NAMALWA (cell line): ENCODE data around the gene MAPK7.
A peak's percentile ranks its signal among the peaks of the same experiment; 100 is the strongest.

Experiments
- DNase-seq: peaks from one replicate; pipeline ENCODE4 v3.0.0-alpha.2; 2015; ENCODE audit warnings: low spot score

Gene MAPK7

DNA sequence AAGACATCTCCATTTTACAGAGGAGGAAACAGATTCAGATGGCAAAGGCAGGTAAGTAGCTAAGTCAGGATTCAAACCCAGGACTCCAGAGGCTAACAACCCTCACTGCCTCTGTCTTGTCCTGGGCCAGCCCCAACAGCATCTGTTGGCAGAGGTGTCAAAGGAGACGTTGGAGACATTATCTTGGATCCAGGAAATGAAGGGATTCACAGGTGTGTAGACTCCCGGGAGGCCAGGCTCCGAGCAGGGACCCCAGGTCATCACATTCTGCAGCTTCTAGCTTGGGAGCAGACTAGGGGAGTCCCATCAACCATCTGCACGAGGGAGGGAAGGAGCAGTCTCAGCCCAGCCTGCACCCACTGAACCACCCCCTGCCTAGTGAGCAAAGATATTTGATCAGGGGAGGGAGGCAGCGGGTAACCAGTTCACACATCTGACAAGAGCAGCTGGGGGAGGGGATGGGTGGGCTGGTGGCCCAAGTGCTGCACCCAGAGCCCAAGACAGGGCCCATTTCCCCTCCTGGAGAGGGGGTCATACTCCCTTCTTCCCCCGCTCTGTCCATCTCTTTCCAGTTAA lies 14.8 kb upstream of the MAPK7 start:
- DNase-seq: no peak

DNA sequence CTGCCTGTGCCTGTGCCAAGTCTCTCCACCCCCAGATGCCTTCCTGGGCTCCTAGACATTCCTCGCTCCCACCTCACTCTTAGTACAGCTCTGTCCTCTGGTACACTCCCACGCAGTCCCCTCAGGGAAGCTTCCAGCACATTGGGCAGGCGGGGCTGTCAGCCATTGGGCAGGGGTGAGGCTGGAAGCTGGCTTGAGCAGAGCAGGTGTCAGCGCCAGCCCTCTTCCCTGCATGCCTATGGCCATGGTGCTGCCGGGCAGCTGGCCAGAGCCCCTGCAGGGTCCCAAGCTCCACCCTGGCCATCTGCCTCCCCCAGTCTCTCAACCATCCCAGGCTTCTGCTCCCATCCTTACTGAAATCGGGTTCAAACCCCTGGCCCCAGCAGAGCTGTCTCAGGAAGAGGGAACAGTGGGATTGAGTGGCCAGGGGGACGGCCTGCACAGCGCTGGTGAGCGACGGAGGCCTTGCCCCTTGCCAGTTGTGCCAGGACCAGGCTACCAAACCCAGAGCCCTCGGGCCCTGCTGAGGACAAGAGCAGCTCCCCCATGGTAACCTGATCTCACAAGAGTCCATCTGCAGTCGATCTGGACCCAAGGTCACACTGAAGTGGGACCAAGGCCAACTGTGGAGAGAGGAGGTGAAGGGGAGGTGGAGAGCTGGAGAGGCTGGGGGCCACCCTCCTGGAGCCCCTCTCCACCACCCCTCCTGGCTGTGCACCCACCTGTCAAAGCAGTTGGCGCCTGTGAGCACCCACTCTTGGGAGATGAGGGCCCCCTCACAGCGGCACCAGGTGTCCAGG lies 13.4 kb upstream of the MAPK7 start:
- DNase-seq: no peak

DNA sequence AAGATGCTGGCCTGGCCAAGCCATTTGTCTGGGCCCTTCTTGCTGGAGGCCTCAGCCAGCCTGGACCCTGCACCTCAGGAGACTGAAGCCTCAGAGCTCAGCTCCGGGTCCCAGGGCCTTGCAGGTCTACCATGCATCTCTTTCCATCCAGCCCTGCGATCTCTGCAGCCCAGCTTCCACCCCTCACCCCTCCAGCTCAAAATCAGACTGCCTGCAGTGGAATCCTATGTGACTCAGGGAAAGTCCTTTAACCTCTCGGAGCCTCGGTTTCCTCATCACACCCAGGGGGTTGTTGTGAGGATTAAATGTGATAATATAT lies 12.8 kb upstream of the MAPK7 start:
- no peak for DNase-seq

DNA sequence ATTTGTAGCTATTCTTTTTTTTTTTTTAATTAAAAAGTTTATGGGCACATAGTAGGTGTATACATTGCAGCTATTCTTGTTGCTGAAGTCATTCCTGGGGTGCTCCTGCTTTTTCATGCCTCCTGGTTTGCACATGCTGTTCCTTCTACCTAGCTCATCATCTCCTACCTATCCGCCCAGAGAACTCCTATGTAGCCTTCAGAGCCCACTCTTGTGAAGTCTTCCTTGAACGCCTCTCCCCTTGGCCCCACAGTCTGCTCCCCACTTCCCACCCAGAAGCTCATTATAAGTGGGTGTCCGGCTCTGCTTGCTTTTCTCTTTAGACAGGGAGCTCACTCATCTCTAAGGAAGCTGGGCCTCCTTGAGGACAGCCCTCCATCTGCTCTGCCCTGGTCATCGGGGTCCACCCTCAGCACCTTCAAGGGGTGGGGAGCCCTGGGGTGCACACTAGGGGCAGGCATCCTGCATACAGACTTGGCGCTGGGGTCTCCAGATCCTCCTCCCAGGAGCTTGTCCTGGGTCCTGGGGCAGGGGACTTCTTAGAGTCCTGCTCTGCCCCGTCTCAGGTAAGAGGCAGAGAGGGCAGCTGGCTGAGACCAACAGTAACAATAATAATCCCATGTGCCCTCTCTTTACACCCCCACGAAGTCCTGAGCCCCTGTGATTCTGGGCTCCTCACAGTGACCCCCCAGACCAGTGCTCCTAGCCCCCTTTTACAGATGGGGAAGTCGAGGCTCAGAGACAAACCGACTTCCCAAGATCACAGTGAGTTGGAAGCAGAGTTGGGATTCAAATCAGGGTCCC lies 12.3 kb upstream of the MAPK7 start:
- no peak for DNase-seq

DNA sequence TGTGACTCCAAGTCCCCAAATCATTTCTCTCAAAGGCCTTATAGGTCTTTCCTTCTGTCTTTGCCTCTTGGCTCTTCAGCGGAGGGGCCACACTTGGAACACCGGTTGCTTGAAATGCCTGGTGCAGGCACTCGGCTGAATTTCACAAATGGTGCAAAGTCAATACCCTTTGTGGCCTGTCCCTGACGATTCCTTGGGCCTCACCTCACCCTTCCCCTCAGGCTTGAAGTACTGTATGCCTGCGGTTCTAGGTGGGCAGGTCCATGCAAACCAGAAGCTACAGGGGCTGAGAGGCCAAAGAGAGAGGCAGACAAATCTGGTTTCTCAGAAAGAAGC lies 11.7 kb upstream of the MAPK7 start:
- DNase-seq: no peak

DNA sequence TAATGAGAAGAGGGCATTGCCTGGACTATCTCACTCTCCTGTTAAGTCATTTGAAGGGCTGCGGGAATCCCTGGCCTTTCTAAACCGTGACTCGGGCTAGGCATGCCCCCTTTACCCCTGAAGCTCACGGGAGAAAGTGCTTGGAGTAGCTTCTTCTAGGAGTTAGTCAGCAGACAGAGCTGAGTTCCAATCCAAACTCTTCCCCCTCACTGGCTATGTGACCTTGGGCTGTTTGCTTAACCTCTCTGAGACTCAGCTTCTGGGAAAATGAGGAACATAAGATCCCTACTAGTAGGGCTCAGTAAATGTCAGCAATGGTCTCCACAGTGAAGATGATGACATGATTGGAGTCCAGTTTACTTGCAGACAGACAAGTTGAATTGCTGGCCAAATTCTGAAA lies 10.1 kb upstream of the MAPK7 start:
- no peak for DNase-seq

DNA sequence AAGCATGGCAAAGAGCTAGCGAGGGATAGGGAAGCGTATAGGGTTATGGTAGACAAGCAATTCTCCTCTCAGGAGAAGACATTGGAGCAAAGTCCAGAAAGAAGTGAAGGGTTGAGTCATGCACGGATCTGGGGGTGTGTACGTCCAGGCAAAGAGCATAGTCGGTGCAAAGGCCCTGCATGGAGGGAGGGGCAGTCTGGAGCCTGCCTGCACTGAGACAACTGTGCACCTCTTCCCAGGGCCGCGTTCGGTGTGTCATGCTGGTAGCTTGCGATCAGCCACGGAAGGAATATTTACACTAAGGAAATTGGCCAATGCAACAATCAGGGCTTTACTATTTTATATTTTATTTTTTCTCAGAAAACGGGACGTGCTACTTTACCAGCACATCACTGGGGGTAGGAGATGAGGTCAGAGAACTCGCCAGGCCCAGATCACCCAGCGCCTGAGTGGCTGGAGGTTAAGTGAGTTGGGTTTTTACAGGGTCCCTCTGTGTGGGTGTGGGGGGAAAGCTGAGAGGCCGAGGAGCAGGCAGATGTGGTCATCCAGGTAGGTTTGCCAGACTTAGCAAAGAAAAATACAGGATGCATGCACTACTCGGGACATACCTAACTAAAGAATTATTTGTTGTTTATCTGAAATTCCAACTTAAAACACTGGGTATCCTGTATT lies 9.1 kb upstream of the MAPK7 start:
- no peak for DNase-seq

DNA sequence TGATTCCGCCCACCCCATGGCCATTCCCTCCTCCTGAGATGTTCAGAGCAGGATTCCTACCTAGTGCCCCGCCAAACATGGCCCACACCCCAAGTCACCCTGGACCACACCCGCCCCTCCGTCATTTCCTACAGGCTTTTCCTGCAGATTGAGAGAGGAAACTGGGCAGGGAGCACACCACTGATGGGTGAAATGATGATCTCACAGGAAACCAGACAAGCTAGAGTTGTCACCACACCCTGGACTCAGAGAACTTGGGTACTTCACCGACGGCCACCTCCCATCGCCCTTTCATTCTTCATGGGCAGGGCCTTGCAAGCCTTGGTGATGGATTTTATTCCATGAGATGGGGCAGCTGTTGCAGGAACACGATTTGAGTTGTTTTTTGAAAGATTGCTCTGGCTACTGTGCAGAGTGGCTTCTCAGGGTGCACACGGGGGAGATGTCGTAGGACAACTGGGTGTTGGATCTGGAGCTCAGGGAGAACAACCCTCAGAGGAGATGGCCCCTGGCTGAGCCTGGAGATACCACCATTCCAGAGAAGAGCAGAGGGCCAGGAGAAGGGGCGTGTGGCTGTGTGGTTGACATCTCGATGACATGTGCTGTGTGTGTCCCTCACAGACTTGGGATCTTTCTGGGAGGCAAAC lies 8.3 kb upstream of the MAPK7 start:
- DNase-seq: no peak

DNA sequence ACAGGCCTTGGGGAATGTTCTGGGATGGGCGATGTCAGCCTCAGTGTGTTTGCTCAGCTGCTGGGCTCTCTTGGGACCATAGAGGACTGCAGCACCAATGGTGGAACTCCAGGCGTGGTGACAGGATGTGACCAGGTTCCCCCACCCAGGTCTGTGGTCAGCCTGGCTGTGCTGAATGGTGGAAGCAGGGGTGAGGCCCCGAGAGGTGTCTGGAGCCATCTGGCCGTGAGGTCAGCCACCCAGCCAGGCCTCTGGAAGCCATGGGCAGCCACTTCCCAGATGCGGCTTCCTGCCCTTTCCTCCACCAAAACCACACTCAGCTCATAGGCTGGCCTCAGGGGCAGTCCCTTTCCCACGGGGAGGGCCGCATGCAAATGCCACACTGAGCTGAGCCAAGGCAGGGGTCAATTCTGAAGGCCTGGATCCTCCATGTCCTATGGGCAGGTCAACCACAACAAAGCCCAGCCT lies 7.8 kb upstream of the MAPK7 start:
- DNase-seq: no peak

DNA sequence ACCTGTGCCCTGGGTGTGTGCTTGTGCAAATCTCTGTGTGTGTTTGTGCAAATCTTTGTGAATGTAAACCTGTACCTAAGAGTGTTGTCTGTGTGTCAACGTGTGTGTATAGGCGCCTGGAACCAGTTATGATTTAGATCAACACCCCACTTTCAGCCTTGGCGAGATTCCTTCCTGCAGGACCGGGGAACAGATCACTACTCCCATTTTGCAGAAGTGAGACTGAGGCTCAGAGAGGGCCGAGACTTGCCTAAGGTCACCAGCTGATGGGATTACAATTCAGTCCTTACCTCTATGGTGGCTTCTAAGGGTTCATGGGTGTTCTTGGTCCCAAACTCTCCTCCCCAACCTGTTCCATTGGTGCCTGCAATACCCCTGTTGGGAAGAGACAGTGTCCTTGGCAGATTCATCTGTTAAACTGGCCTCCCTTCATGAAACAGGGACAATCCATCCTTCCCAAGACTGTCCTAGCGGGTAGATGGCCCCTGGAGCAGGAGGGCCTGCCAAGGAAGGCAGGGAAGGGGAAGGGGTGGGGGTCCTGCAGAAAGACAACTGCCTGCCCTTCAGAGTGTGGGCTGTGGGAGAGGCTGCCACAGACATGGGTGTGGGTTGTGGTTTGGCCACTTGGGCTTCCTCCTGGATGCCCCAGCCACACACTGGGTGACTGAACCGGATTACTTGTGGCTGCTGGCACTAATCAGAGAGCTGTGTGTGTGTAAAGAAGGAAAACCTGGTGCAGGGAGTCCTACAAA lies 6.9 kb upstream of the MAPK7 start:
- DNase-seq: no peak

DNA sequence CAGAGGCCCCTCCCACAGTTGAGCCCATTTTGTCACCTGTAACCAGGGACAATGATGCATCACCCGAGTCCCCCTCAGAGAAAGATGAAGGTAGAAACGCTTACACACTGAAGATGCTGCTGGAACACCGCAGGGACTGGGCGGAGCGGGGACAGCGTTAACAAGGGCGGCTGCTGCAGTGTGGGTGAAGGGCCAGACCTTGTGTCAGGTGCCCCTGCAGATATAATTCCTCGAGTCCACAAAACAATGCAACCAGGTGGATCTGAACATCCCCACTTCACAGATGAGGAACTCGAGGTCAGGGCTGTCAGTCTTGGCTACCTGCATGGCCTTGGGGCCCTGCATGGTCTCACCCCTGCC lies 6.3 kb upstream of the MAPK7 start:
- DNase-seq: no peak

DNA sequence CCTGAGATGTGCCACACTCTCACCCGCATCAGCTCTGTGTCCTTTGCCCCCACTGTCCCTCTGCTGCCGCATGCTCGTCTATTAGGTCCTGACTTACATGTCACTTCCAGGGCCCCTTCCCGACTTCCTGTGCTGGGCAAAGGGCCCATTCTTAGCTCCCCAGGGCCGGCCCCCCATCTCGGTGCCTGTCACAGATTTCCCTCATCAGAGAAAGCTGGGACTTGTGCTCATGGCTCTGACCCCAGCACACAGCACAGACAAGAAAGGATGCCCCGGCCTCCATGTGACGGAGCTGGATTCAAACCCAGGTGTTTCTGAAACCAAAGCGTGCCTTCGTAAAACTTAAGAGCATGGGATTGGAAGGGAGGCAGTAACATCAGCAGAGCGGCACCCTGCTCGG lies 5.9 kb upstream of the MAPK7 start:
- no peak for DNase-seq

DNA sequence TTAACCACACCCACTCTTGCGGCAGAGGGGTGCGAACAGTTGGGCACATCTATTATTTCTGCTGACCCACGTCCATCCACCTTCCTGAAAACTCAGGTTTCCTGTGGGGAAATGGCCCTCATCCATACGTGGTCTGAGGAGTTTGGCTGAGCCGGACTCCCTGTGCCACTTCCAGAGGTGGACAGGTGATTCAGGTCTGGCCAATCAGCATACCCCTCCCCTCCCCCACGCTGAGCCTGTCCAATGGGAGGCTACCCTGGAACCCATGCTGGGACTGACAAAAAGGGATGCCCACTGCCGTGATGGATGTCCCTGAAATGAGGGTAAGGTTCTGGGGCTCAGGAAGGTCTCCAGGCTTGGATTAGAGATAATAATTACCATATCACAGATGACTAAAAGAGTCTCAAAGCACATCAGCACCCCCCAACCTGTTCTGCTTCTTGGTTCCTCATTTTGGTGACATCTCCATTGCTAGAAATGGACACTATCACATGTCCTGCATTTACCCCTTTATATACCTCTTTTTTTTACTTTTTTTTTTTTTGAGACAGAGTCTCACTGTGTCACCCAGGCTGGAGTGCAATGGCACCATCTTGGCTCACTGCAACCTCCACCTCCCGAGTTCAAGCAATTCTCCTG lies 5.3 kb upstream of the MAPK7 start:
- DNase-seq: no peak

DNA sequence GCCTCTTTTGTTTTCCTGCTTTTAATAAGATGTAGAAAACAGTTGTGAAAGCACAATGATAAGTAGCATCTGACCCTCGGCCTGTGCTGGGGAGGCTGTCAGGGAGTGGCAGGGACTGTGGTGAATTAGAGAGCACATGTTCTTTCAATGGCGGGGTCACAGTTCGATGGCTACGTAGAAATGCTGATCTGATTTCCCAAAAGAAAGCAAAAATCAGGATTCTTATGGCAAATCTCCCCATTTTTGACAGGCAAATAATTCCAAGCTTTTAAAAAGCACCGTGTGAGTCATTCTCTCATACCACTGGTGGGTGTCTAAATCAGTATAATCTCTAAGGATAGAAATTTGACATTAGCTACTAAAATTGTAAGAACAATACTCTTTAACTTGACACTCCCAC lies 4.2 kb upstream of the MAPK7 start:
- no peak for DNase-seq

DNA sequence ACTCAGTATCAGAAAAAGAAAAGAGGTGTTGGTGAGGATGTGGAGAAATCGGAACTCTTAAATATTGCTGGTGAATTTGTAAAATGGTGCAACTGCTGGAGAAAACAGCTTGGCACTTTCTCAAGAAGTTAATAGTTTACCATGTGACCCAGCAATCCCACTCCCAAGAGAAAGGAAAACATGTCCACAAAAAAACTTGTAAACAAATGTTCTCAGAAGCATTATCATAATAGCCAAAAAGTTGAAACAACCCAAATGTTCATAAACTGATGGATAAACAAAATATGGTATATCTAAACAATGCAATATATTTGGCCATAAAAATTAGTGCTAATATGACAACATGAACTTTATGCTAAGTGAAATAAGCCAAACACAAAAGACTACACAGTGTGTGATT lies 2.6 kb upstream of the MAPK7 start:
- no peak for DNase-seq

DNA sequence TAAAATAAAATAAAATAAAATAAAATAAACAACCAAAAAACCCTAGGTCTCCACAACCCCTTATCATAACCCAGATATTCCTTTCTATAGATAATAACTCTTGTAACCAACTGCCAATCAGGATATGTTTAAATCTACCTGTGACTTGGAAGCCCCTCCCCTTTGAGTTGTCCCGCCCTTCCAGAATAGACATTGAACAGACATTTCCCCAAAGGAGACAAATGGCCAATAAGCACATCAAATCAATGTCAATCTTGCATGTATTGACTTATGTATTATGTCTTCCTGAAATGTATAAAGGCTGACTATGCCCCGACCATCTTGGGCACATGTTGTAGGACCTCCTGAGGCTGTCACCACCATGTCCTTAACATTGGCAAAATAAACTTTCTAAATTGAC lies 1.5 kb upstream of the MAPK7 start:
- DNase-seq: peak; percentile 27

DNA sequence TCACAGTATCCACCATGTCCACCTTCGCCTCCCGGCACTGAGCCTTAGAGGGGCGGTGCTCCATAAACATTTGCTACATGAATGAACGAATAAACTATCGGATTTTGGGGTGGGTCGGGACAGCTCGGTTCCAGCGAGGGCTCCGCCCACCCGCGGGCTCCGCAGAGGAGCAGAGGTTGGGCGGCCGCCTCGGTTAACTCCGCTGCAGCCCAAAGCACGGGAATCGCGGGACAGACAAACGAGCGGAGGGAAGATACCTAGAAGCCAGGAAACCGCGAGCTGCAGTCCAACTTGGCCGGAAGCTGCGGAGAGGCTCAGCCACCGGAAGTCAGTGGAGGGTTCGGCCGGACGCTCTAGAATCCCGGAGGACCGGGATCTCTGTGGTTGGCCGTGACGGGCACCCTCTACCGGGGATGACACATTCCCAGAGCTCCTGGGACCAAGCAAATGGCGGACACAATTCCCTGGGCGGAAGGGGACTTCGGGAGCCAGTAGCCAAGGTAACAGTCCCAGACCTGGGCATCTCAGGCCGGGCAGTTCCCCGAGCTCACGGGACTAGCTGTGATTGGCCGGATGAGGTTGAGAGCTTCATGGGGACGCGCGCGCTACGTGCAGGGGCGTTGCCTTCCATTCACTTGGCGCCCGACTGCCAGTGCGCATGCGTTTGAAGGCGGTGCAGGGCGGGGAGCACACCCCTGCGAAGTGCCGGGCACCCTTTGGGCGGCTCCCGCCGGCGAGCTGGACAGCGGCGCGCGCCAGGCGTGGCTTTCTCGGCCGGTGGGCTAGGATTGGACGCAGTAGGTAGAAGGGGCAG lies 489 bp upstream of the MAPK7 start:
- peak; percentile 94 for DNase-seq

DNA sequence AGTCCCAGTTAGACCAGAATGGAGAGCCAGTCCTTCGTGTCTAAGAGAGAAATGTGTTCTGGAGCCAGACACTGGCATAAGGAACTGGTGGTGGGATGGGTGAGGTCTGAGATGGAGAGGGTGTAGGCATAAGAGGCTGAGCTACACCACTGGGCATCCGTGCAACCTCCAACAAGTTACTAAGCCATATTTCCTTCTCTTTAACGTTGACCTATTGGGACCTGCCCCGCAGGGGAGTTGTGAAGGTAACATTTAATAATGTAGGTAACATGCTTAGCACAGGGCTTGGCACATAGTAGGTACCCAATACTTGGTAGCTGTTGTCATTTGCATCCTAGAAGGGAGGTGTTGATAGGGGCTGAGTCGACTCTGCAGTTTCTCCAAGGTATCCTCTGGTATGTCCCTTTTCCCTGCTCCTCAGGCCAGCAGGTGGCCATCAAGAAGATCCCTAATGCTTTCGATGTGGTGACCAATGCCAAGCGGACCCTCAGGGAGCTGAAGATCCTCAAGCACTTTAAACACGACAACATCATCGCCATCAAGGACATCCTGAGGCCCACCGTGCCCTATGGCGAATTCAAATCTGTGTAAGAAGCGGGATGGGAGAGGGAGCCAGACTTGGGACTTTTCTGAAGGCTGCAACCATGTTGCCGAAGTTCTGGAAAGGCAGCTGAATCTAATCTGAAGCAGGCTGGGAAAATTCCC lies 1.2 kb downstream of the MAPK7 start:
- DNase-seq: no peak

DNA sequence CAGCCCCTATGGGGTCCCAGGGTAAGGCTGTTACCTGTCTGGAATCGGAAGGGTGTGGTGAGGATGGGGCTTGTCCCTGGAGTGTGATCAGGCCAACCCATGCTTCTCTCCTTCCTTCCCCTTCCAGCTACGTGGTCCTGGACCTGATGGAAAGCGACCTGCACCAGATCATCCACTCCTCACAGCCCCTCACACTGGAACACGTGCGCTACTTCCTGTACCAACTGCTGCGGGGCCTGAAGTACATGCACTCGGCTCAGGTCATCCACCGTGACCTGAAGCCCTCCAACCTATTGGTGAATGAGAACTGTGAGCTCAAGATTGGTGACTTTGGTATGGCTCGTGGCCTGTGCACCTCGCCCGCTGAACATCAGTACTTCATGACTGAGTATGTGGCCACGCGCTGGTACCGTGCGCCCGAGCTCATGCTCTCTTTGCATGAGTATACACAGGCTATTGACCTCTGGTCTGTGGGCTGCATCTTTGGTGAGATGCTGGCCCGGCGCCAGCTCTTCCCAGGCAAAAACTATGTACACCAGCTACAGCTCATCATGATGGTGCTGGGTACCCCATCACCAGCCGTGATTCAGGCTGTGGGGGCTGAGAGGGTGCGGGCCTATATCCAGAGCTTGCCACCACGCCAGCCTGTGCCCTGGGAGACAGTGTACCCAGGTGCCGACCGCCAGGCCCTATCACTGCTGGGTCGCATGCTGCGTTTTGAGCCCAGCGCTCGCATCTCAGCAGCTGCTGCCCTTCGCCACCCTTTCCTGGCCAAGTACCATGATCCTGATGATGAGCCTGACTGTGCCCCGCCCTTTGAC lies 2.4 kb downstream of the MAPK7 start:
- DNase-seq: no peak
